GM21367 (cell line): ENCODE measurements around the gene GUF1.
"Not testable (repeated sequence)": the region's sequence is repeated elsewhere in the genome, so short reads cannot be mapped to it uniquely, and the experiment has no call there.

Experiments used
- ATAC-seq: cut with Tn5 transposase; IDR thresholded peaks from one replicate; pipeline ENCODE4 v1.9.1; 2021; ENCODE audit not compliant: unreplicated experiment

GUF1 gene

GRCh38 chr4:44700427-44700826 is 22.2 kb downstream of the GUF1 start:
- ATAC-seq, result no peak

- ATAC-seq, result no peak
Measured at GRCh38 chr4:44701037-44701436, 22.8 kb downstream of the GUF1 start.

- ATAC-seq, result no peak
Measured at GRCh38 chr4:44704673-44705072, 26.5 kb downstream of the GUF1 start.

GRCh38 chr4:44713125-44713524 is 34.9 kb downstream of the GUF1 start:
- no peak for ATAC-seq

- ATAC-seq, result no peak
Measured at GRCh38 chr4:44716597-44716996, 38.4 kb downstream of the GUF1 start.

- no peak for ATAC-seq
Measured at GRCh38 chr4:44720371-44720770, 42.2 kb downstream of the GUF1 start.

GRCh38 chr4:44722001-44722400 is 43.8 kb downstream of the GUF1 start:
- no peak for ATAC-seq

- no peak for ATAC-seq
Measured at GRCh38 chr4:44725166-44725565, 46.9 kb downstream of the GUF1 start.

GRCh38 chr4:44725726-44726037 is 47.5 kb downstream of the GUF1 start:
- ATAC-seq, result no peak

- peak; percentile 90 for ATAC-seq
Measured at GRCh38 chr4:44726038-44726871, 48.0 kb downstream of the GUF1 start, which contains the start of gene GNPDA2. Gene GNPDA2 (minus strand): TSS chr4:44726556. CDS start chr4:44722207, 4,349 bp downstream.

GRCh38 chr4:44727471-44727870 is 49.3 kb downstream of the GUF1 start:
- no peak for ATAC-seq

GRCh38 chr4:44728694-44729093 is 50.5 kb downstream of the GUF1 start:
- ATAC-seq, result not testable (repeated sequence)

GRCh38 chr4:44736900-44737299 is 58.7 kb downstream of the GUF1 start:
- ATAC-seq, result no peak

GRCh38 chr4:44738615-44739014 is 60.4 kb downstream of the GUF1 start:
- ATAC-seq, result no peak

GRCh38 chr4:44740201-44740600 is 62.0 kb downstream of the GUF1 start:
- no peak for ATAC-seq
